ENCODE measurements around the gene PLEKHS1. TPM values are rescaled to one million over a fixed set of nuclear protein-coding genes. Genes with fewer than 3 reads are reported as not detected.
"Not testable (repeated sequence)": the region's sequence is repeated elsewhere in the genome, so short reads cannot be mapped to it uniquely, and the experiment has no call there.

PLEKHS1 gene
- total and polyA plus RNA-seq, 7 donors, result 0.04 to 0.10 TPM; not detected in 5

- intact Hi-C loops (cut with DNase I), result no loop called here
- no peaks in the 10 kb centered on the region for H3K4me1 ChIP-seq
- H3K9me3 ChIP-seq, result peaks cover 4% of the 10 kb centered on the region
- H3K36me3 ChIP-seq (ENCODE audit: insufficient read depth in 1 of 2, low read depth in 1 of 2), result no peaks in the 10 kb centered on the region
- H3K27me3 ChIP-seq (ENCODE audit: insufficient read depth in 3 of 3, low read length in 2 of 3), result no peaks in the 10 kb centered on the region
- H3K27ac ChIP-seq, result no peak overlapping the region
- TF ChIP-seq CTCF (IDR thresholded peaks at IDR 0.05), result no peak
- DNase-seq (no peak), ATAC-seq (no peak)
- 31 to 53% (median 32%) methylated on average over 1 of the region's 1 CpG for WGBS, 3 donors
- no peak overlapping the region for H3K4me3 ChIP-seq
Measured at GRCh38 chr10:113762083-113762482, 10.6 kb downstream of the PLEKHS1 start.

GRCh38 chr10:113764582-113764981 lies 13.1 kb downstream of the PLEKHS1 start:
- DNase-seq (no peak), ATAC-seq (no peak)
- intact Hi-C loops (cut with DNase I), result no loop called here
- H3K36me3 ChIP-seq (ENCODE audit: insufficient read depth in 1 of 2, low read depth in 1 of 2), result no peaks in the 10 kb centered on the region
- 58 to 83% (median 73%) methylated on average over 1 of the region's 1 CpG for WGBS, 3 donors
- H3K27ac ChIP-seq, result no peak overlapping the region
- H3K4me3 ChIP-seq, result no peak overlapping the region
- H3K27me3 ChIP-seq (ENCODE audit: insufficient read depth in 3 of 3, low read length in 2 of 3), result no peaks in the 10 kb centered on the region
- peaks cover 4% of the 10 kb centered on the region for H3K9me3 ChIP-seq
- H3K4me1 ChIP-seq, result no peaks in the 10 kb centered on the region
- TF ChIP-seq CTCF (IDR thresholded peaks at IDR 0.05), result no peak

- Histone ChIP-seq H3K9me3 (peaks cover 4% of the 10 kb centered on the region), H3K36me3 (ENCODE audit: insufficient read depth in 1 of 2, low read depth in 1 of 2) (no peaks in the 10 kb centered on the region), H3K4me3 (no peak overlapping the region), H3K4me1 (peaks cover 4% of the 10 kb centered on the region), H3K27me3 (ENCODE audit: insufficient read depth in 3 of 3, low read length in 2 of 3) (no peaks in the 10 kb centered on the region), H3K27ac (no peak overlapping the region)
- WGBS, 3 donors, result 23 to 31% (median 28%) methylated on average over 3 of the region's 3 CpGs
- ATAC-seq (no peak), DNase-seq (no peak)
- intact Hi-C loops (cut with DNase I), result no loop called here
- TF ChIP-seq CTCF (IDR thresholded peaks at IDR 0.05), result no peak
Measured at GRCh38 chr10:113765910-113766309, 14.4 kb downstream of the PLEKHS1 start.

GRCh38 chr10:113767222-113767621 lies 15.7 kb downstream of the PLEKHS1 start:
- 76 to 86% (median 79%) methylated on average over 2 of the region's 2 CpGs for WGBS, 3 donors
- TF ChIP-seq CTCF (IDR thresholded peaks at IDR 0.05), result no peak

GRCh38 chr10:113770346-113770745 lies 18.9 kb downstream of the PLEKHS1 start:
- peaks cover 0 to 3% (median 0%) of the 10 kb centered on the region in 3 donors for H3K27me3 ChIP-seq (ENCODE audit: insufficient read depth in 3 of 3, low read length in 2 of 3)
- H3K4me3 ChIP-seq, result no peak overlapping the region
- H3K27ac ChIP-seq, result no peak overlapping the region
- TF ChIP-seq CTCF (IDR thresholded peaks at IDR 0.05), result no peak
- no peaks in the 10 kb centered on the region for H3K9me3 ChIP-seq
- H3K36me3 ChIP-seq (ENCODE audit: insufficient read depth in 1 of 2, low read depth in 1 of 2), result no peaks in the 10 kb centered on the region
- 64 to 78% (median 73%) methylated on average over 4 of the region's 4 CpGs for WGBS, 3 donors
- peak in 3 of 4 donors; percentile 40 to 48 (median 42) for ATAC-seq
- intact Hi-C loops (cut with DNase I), result no loop called here
- no peak for DNase-seq
- peaks cover 4% of the 10 kb centered on the region for H3K4me1 ChIP-seq

More at GRCh38 chr10:113767222-113767621, 15.7 kb downstream of the PLEKHS1 start:
- Histone ChIP-seq H3K4me3 (no peak overlapping the region), H3K36me3 (ENCODE audit: insufficient read depth in 1 of 2, low read depth in 1 of 2) (no peaks in the 10 kb centered on the region), H3K27me3 (ENCODE audit: insufficient read depth in 3 of 3, low read length in 2 of 3) (peaks cover 0 to 3% (median 0%) of the 10 kb centered on the region in 3 donors), H3K27ac (no peak overlapping the region), H3K4me1 (peaks cover 4% of the 10 kb centered on the region), H3K9me3 (peaks cover 4% of the 10 kb centered on the region)
- ATAC-seq, result no peak
- DNase-seq, result no peak
- intact Hi-C loops (cut with DNase I), result no loop called here

GRCh38 chr10:113771131-113771530 lies 19.6 kb downstream of the PLEKHS1 start:
- DNase-seq; H3K27ac ChIP-seq; ATAC-seq; H3K27me3 ChIP-seq (ENCODE audit: insufficient read depth in 3 of 3, low read length in 2 of 3); H3K9me3 ChIP-seq; intact Hi-C loops (cut with DNase I); H3K4me1 ChIP-seq; H3K4me3 ChIP-seq; H3K36me3 ChIP-seq (ENCODE audit: insufficient read depth in 1 of 2, low read depth in 1 of 2): not testable (repeated sequence)
- 74 to 84% (median 76%) methylated on average over 1 to 3 of the region's 3 CpGs for WGBS, 3 donors
